ENCODE results near the gene HOXD1. TPM values are rescaled to one million over a fixed set of nuclear protein-coding genes. Genes with fewer than 3 reads are reported as not detected.

Gene HOXD1
- total and polyA plus RNA-seq, 2 donors (not counting 3 experiments of a cell fraction or from before 2014, with no cell fraction given): 6.6 to 10.4 TPM

DNA sequence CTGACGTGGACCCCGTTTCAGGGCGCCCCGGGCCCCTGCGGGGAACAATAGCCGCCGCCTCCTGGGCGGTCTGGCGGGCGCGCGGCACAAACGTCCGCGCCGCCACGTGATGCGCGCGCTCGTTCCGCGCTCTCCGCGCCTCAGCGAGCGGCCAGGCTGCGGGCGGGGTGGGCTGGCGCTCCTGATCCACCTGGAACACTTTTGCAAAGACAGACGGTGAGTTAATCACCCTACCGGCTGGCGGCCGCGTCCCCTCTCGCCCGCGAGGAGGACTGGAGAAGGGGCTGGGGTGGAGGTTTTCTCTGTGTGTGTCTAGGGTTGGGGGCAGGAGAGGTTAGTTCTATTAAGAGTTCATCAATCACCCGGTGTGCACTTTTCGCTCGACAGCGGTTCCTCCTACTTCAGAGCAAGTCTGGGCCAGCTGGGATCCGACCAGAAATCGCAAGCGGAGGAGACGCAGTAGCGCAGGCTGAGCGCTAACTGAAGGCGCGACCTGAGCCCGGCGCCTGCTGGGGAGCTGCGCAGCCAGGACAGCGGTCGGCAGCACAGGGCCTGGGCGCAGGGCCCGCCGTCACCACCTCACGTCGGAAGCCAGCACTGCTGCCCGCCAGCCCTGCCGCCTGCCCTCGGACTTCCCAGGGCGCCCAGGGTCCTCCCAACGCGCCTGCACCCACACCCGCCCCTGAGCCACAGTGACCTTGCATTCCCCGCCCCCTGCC is 10.3 kb upstream of the HOXD1 start:
- DNase-seq (ENCODE audit: low read depth, low spot score): peak; percentile 68
- intact Hi-C loops (cut with micrococcal nuclease) (loop anchor here (1.0 to 5.0 kb wide), 6 partner anchors 10 to 339 kb away; partner anchors contain the start of genes HOXD1 and MTX2), dilution Hi-C loops (cut with MboI; ENCODE audit: extremely low pct_ligation_motif_present, low sequenced_read_pairs) (no loop called here)

More for the DNA sequence above, 10.3 kb upstream of the HOXD1 start:
- ChIA-PET POLR2A (interaction anchor here (1.7 to 2.0 kb wide), 2 partner anchors 9 to 10 kb away, joined by 6 to 7 read pairs; partner anchors contain the start of gene HOXD1), CTCF (interaction anchor here (0.9 to 6.6 kb wide), 15 partner anchors 9 to 474 kb away, joined by 3 to 58 read pairs (median 4); partner anchors contain the start of gene HOXD1)
- H3K36me3 ChIP-seq (ENCODE audit: control insufficient read depth in 2 of 2, extremely low read depth in 1 of 2, insufficient read depth in 2 of 2, low read length in 2 of 2): no peaks in the 10 kb centered on the region
- peak overlapping the region; percentile 79 for H3K4me2 ChIP-seq (ENCODE audit: insufficient read depth, low read length)
- H3K4me3 ChIP-seq (replicated peaks in 1 of 3; ENCODE audit: insufficient read depth in 1 of 3, low read depth in 1 of 3, low read length in 3 of 3): peak overlapping the region; percentile 33 to 49 (median 48)
- no peaks in the 10 kb centered on the region for H3K79me2 ChIP-seq (ENCODE audit: control insufficient read depth, insufficient read depth, low read length)
- peak overlapping the region; percentile 77 for H3K27ac ChIP-seq (ENCODE audit: insufficient read depth, low read depth, low read length)
- BruUV-seq (replicated peaks): TSS peak; percentile 67
- no peaks in the 10 kb centered on the region for H4K20me1 ChIP-seq (replicated peaks; ENCODE audit: control insufficient read depth, extremely low read depth, insufficient read depth, low read length)
- H3K9me3 ChIP-seq (replicated peaks; ENCODE audit: control insufficient read depth, insufficient read depth, low read length): no peaks in the 10 kb centered on the region
- H3K4me1 ChIP-seq (ENCODE audit: control insufficient read depth, extremely low read depth, insufficient read depth, low read length): peaks cover 30% of the 10 kb centered on the region
- TF ChIP-seq, protein P1, sequence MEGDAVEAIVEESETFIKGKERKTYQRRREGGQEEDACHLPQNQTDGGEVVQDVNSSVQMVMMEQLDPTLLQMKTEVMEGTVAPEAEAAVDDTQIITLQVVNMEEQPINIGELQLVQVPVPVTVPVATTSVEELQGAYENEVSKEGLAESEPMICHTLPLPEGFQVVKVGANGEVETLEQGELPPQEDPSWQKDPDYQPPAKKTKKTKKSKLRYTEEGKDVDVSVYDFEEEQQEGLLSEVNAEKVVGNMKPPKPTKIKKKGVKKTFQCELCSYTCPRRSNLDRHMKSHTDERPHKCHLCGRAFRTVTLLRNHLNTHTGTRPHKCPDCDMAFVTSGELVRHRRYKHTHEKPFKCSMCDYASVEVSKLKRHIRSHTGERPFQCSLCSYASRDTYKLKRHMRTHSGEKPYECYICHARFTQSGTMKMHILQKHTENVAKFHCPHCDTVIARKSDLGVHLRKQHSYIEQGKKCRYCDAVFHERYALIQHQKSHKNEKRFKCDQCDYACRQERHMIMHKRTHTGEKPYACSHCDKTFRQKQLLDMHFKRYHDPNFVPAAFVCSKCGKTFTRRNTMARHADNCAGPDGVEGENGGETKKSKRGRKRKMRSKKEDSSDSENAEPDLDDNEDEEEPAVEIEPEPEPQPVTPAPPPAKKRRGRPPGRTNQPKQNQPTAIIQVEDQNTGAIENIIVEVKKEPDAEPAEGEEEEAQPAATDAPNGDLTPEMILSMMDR (IDR thresholded peaks at IDR 0.05; ENCODE audit: extremely low read depth in 1 of 2, insufficient read depth in 1 of 2, low read depth in 1 of 2, low read length in 2 of 2): no peak
- TF ChIP-seq EZH2 (IDR thresholded peaks at IDR 0.05; ENCODE audit: borderline replicate concordance, low read depth, low read length, severe bottlenecking) (no peak), FOS (IDR thresholded peaks at IDR 0.05; ENCODE audit: borderline replicate concordance, insufficient read depth, low read length) (no peak), MYC (IDR thresholded peaks at IDR 0.05; ENCODE audit: low read depth, low read length) (no peak), POLR2A (IDR thresholded peaks at IDR 0.05; ENCODE audit: low read depth, low read length) (no peak)
- TF ChIP-seq, protein P2, sequence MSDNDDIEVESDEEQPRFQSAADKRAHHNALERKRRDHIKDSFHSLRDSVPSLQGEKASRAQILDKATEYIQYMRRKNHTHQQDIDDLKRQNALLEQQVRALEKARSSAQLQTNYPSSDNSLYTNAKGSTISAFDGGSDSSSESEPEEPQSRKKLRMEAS (IDR thresholded peaks at IDR 0.05; ENCODE audit: insufficient read depth, insufficient read length): peak; percentile 67
- FAIRE-seq: peak; percentile 58
- H3K27me3 ChIP-seq (ENCODE audit: control insufficient read depth in 2 of 2, insufficient read depth in 2 of 2, low read length in 2 of 2): no peaks in the 10 kb centered on the region
- peak overlapping the region; percentile 73 for H3K9ac ChIP-seq (replicated peaks; ENCODE audit: extremely low read depth, insufficient read depth, low read length)
- H3K9me1 ChIP-seq (replicated peaks; ENCODE audit: control insufficient read depth, extremely low read depth, insufficient read depth, low read length): no peaks in the 10 kb centered on the region
- H2AFZ ChIP-seq (ENCODE audit: low read depth, low read length): peak overlapping the region; percentile 95

All from endothelial cell of umbilical vein (primary cell).